ENCODE measurements around the gene HOXD11.

Gene HOXD11

GRCh38 chr2:176122683-176123410 lies 15.8 kb downstream of the HOXD11 start, which contains the start of gene HOXD9:
TSS of gene HOXD9 (plus strand) at chr2:176122719. CDS start at chr2:176122769, 50 bp downstream.
- DNase-seq, result peak; percentile 86

- peak; percentile 31 for DNase-seq
These were observed 16.5 kb downstream of the HOXD11 start for GRCh38 chr2:176123411-176124109.

GRCh38 chr2:176124110-176124946 lies 17.2 kb downstream of the HOXD11 start:
- no peak for DNase-seq

GRCh38 chr2:176124947-176125771 lies 18.1 kb downstream of the HOXD11 start:
- no peak for DNase-seq

GRCh38 chr2:176125772-176126054 lies 18.6 kb downstream of the HOXD11 start:
- DNase-seq, result no peak

- DNase-seq, result peak; percentile 75
These were observed 20.1 kb downstream of the HOXD11 start for GRCh38 chr2:176126929-176127773.

- no peak for DNase-seq
These were observed 20.6 kb downstream of the HOXD11 start for GRCh38 chr2:176127774-176128072.

GRCh38 chr2:176128172-176128981 lies 21.3 kb downstream of the HOXD11 start:
- DNase-seq, result peak; percentile 59

GRCh38 chr2:176128982-176129796 lies 22.1 kb downstream of the HOXD11 start, which contains the start of gene HOXD8:
TSS of gene HOXD8 (plus strand) at chr2:176129705. CDS start at chr2:176130367, 662 bp downstream.
- DNase-seq, result peak; percentile 96

GRCh38 chr2:176129813-176130146 lies 22.7 kb downstream of the HOXD11 start:
- DNase-seq, result no peak

- DNase-seq, result peak; percentile 99
These were observed 23.3 kb downstream of the HOXD11 start for GRCh38 chr2:176130147-176130956.

- DNase-seq, result no peak
These were observed 24.1 kb downstream of the HOXD11 start for GRCh38 chr2:176130957-176131847.

GRCh38 chr2:176131848-176132158 lies 24.7 kb downstream of the HOXD11 start:
- DNase-seq, result no peak

- peak; percentile 85 for DNase-seq
These were observed 25.4 kb downstream of the HOXD11 start for GRCh38 chr2:176132205-176133171.

- no peak for DNase-seq
These were observed 26.3 kb downstream of the HOXD11 start for GRCh38 chr2:176133389-176133788.

GRCh38 chr2:176134035-176134434 lies 27.0 kb downstream of the HOXD11 start:
- peak; percentile 24 for DNase-seq

- DNase-seq, result peak; percentile 85
These were observed 28.0 kb downstream of the HOXD11 start for GRCh38 chr2:176135035-176135440.
